SH-SY5Y (cell line): ENCODE data around the gene WDR7.
A peak's percentile ranks its signal among the peaks of the same experiment; 100 is the strongest.

Source experiments
- GATA2 ChIP-seq: IDR thresholded peaks from 2 replicates; pipeline ENCODE4 v1.6.1; 2011; ENCODE audit warnings: mild to moderate bottlenecking, low read depth, low read length
- GATA3 ChIP-seq: IDR thresholded peaks from 2 replicates; pipeline ENCODE4 v1.6.1; 2011; ENCODE audit warnings: low read depth, mild to moderate bottlenecking, low read length, moderate library complexity

WDR7 gene

GRCh38 chr18:56650944-56651770 lies at the start of gene WDR7:
Gene WDR7 (plus strand): TSS chr18:56651359. CDS start chr18:56672516, 21,157 bp downstream.
- TF ChIP-seq GATA2: peak; percentile 35; the same call in 1 of the 2 replicates
- no peak for TF ChIP-seq GATA3

DNA sequence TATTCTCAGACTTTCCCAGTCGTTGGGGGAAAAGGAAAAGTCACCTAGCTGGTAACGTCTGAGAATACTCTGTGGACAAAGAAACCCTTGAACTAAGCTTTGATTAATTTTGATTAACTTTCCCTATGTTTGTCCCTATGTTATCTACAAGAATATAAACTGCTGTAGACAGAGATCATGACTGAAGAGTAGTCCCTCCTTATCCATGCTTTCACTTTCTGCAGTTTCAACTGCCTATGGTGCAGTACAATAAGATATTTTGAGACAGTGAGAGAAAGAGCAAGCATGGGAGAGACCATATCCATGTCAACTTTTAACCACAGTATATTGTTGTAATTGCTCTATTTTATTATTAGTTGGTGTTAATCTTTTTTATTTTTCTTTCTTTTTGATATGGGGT lies 44.5 kb upstream of the WDR7 start:
- TF ChIP-seq GATA2 (no peak), GATA3 (no peak)

DNA sequence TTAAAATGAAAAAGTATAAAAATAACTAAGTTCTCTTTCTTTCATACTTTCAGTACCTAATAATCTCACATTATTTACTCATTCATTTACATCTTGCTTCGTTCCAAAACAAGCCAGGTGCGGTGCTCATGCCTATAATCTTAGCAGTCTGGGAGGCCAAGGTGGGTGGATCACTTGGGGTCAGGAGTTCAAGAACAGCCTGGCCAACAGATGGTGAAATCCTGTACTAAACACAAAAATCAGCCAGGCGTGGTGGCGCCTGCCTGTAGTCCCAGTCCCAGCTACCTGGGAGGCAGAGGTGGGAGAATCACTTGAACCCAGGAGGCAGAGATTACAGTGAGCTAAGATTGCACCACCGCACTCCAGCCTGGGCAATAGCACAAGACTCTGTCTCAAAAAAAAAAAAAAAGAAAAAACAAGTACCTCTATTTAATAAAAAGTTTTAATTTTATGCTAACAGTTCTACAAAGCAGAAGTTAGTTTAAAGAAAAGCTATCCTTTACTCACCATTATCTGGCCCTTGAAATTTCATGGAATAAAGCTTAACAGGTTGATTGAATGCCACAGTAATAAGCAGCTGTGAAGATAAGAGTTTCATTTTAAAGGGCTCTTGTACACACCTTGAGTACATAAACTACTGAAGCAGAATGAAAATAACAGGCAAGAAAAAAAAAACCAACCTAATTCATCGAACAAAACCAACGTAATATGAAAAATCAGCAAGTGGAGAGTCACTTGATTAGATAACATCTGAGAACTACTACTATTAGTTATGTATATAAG lies 35.2 kb upstream of the WDR7 start:
- TF ChIP-seq GATA3 (no peak), GATA2 (no peak)

DNA sequence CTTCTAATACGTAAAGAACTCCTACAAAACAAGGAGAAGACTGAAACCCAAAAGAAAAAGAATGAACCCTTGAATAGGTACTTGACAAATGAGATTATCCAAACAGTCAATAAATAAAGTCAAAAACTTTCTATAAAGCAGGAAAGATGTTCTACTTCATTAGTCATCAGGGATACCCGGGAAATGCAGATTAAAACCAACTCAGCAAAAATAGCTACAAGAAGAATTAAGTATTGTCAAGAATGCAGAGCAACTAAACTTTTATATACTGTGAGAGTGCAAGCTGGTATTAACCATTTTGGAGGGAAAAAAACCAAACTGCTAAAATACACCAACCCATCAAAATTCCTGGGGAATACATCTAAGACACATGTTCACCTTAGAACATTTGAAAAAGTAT lies 23.2 kb upstream of the WDR7 start:
- no peak for TF ChIP-seq GATA2
- TF ChIP-seq GATA3: no peak

GRCh38 chr18:56632070-56633022 lies 18.8 kb upstream of the WDR7 start:
- TF ChIP-seq GATA2: no peak
- no peak for TF ChIP-seq GATA3

- TF ChIP-seq GATA2: no peak
- TF ChIP-seq GATA3: no peak
These were observed 16.2 kb upstream of the WDR7 start for GRCh38 chr18:56635007-56635406.

- no peak for TF ChIP-seq GATA3
- no peak for TF ChIP-seq GATA2
These were observed 14.0 kb upstream of the WDR7 start for GRCh38 chr18:56637176-56637575.

- TF ChIP-seq GATA3 (no peak), GATA2 (no peak)
These were observed 13.4 kb upstream of the WDR7 start for GRCh38 chr18:56637711-56638231.

- TF ChIP-seq GATA2 (no peak), GATA3 (no peak)
These were observed 12.7 kb upstream of the WDR7 start, which contains the start of gene TXNL1 for GRCh38 chr18:56638232-56639103. Gene TXNL1 (minus strand): TSS chr18:56638592. CDS start chr18:56638440, 152 bp downstream.

GRCh38 chr18:56639104-56639381 lies 12.1 kb upstream of the WDR7 start:
- TF ChIP-seq GATA3 (no peak), GATA2 (no peak)

DNA sequence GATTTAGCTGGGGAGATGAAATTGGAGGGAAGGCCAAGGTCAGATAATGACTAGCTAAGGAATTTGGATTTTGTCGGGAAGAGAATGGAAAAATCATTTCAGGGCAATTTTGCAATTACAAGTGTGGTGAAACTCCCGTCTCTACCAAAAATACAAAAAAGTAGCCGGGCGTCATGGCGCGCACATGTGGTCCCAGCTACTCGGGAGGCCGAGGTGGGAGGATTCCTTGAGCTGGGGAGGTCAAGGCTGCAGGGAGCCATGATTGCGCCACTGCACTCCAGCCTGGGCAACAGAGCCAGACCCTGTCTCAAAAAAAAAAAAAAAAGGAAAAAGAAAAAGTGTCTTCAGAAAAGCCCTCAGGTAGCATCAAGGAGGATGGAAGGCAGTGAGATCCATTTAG lies 11.6 kb upstream of the WDR7 start:
- no peak for TF ChIP-seq GATA3
- no peak for TF ChIP-seq GATA2

GRCh38 chr18:56641714-56642337 lies 9.3 kb upstream of the WDR7 start:
- TF ChIP-seq GATA3: no peak
- no peak for TF ChIP-seq GATA2
